HepG2 (cell line): ENCODE results near the gene GSPT1. TPM values are rescaled to one million over a fixed set of nuclear protein-coding genes. Genes with fewer than 3 reads are reported as not detected.

Experiments used
- ATAC-seq: fragments of 200-7000 bp; cut with Tn5 transposase; 3 replicates; pipeline ENCODE4 v1.9.1; 2020; ENCODE audit warnings: mild to moderate bottlenecking, moderate library complexity
- BruUV-seq: library from RNA; stranded (reverse); fragments of 400-500 nt; replicated peaks from 2 replicates; lab custom pipeline; 2021; lab: Mats Ljungman, UMichigan
- CTCF ChIA-PET: fragments of 300-600 bp; formaldehyde crosslinking; extraction: SDS; loops from one replicate; lab custom pipeline; 2021; ENCODE audit warnings: low total read pairs, inconsistent platforms, low intra/inter-chr PET ratio; lab: Yijun Ruan, JAX
- POLR2A ChIA-PET: fragments of 350-600 bp; sonication (Branson Sonifier 250); formaldehyde crosslinking; loops from one replicate; lab custom pipeline; 2020; ENCODE audit warnings: antibody characterized with exemption, inconsistent platforms; lab: Yijun Ruan, JAX
- DNase-seq: peaks from one replicate; pipeline ENCODE4 v3.0.0-alpha.2; 2015; ENCODE audit warnings: low spot score
- FAIRE-seq: peaks from 3 replicates; lab custom pipeline; 2011; peaks lifted over from hg19 to GRCh38; lab: Jason Lieb, UNC
- H2AFZ ChIP-seq: one replicate; pipeline ENCODE4 v1.6.1; 2011; ENCODE audit warnings: low read length, inconsistent platforms
- H3K27ac ChIP-seq: fragments of 300-600 bp; 3 replicates; pipeline ENCODE4 v1.8.0; 2011; ENCODE audit warnings: mixed run types, mild to moderate bottlenecking, mixed read lengths, low read length, inconsistent platforms; ENCODE audit not compliant: insufficient read depth; ENCODE audit errors: extremely low read length
- H3K27me3 ChIP-seq, 2 experiments: fragments of 200-600 bp in 1 of 2; 2 replicates in 1 of 2; 3 replicates in 1 of 2; pipeline versions ENCODE4 v1.6.0 to v1.8.0; 2011; ENCODE audit warnings: low read length in 2 of 2, mild to moderate bottlenecking in 2 of 2, moderate library complexity in 2 of 2, inconsistent platforms in 1 of 2; ENCODE audit not compliant: insufficient read depth in 2 of 2, control insufficient read depth in 1 of 2
- H3K36me3 ChIP-seq, 2 experiments: fragments of 200-600 bp in 1 of 2; replicated peaks in 1 of 2; 2 replicates in 1 of 2; 3 replicates in 1 of 2; pipeline versions ENCODE4 v1.5.1 to v1.8.0; 2011; ENCODE audit warnings: low read length in 2 of 2, inconsistent platforms in 1 of 2; ENCODE audit not compliant: insufficient read depth in 2 of 2, control insufficient read depth in 1 of 2
- H3K4me1 ChIP-seq: 2 replicates; pipeline ENCODE4 v1.5.1; 2012; ENCODE audit warnings: low read length, inconsistent platforms; ENCODE audit not compliant: insufficient read depth
- H3K4me2 ChIP-seq: 2 replicates; pipeline ENCODE4 v1.6.0; 2011; ENCODE audit warnings: low read depth, low read length, inconsistent platforms
- H3K4me3 ChIP-seq, 3 experiments: fragments of 200-600 bp in 1 of 3; sonication (generic), shearing (Covaris generic) in 1 of 3; replicated peaks in 1 of 3; 2 replicates each; pipeline ENCODE4 v1.5.1; 2011 to 2016; ENCODE audit warnings: low read length in 3 of 3, inconsistent platforms in 2 of 3, low read depth in 2 of 3, mild to moderate bottlenecking in 2 of 3, control low read depth in 1 of 3, mixed read lengths in 1 of 3; ENCODE audit not compliant: insufficient read depth in 1 of 3
- H3K79me2 ChIP-seq: one replicate; pipeline ENCODE4 v1.6.1; 2011; ENCODE audit warnings: low read length, inconsistent platforms; ENCODE audit not compliant: insufficient read depth
- H3K9ac ChIP-seq: 2 replicates; pipeline ENCODE4 v1.6.0; 2011; ENCODE audit warnings: mild to moderate bottlenecking, low read depth, low read length, inconsistent platforms; ENCODE audit not compliant: insufficient read depth
- H3K9me3 ChIP-seq: 2 replicates; pipeline ENCODE4 v1.5.1; 2012; ENCODE audit warnings: mild to moderate bottlenecking, low read length
- H4K20me1 ChIP-seq: 2 replicates; pipeline ENCODE4 v1.6.0; 2011; ENCODE audit warnings: inconsistent platforms, mild to moderate bottlenecking, low read length, moderate library complexity; ENCODE audit not compliant: insufficient read depth
- FOXM1 ChIP-seq: sonication (generic); formaldehyde crosslinking; IDR thresholded peaks from 2 replicates; pipeline ENCODE4 v1.5.0; 2020; ENCODE audit warnings: missing genetic modification reagents
- ISL2 ChIP-seq: sonication (generic); formaldehyde crosslinking; IDR thresholded peaks from 2 replicates; pipeline ENCODE4 v1.5.0; 2020; ENCODE audit warnings: missing genetic modification reagents
- JUND ChIP-seq: sonication (generic); formaldehyde crosslinking; IDR thresholded peaks from 2 replicates; pipeline ENCODE4 v1.8.0; 2022; ENCODE audit warnings: mild to moderate bottlenecking, missing genetic modification reagents
- KDM2A ChIP-seq: sonication (generic); formaldehyde crosslinking; IDR thresholded peaks from 2 replicates; pipeline ENCODE4 v1.4.0; 2020; ENCODE audit warnings: low read depth, missing genetic modification reagents, borderline replicate concordance
- KDM4B ChIP-seq: sonication (generic); formaldehyde crosslinking; IDR thresholded peaks from 2 replicates; pipeline ENCODE4 v1.4.0; 2020; ENCODE audit warnings: missing genetic modification reagents
- ZKSCAN8 ChIP-seq: IDR thresholded peaks from 2 replicates; pipeline ENCODE4 v1.6.1; 2016; ENCODE audit warnings: borderline replicate concordance, missing genetic modification reagents, missing compliant biosample characterization
- ZNF772 ChIP-seq: sonication (generic); formaldehyde crosslinking; IDR thresholded peaks from 2 replicates; pipeline ENCODE4 v1.5.0; 2020; ENCODE audit warnings: mild to moderate bottlenecking, missing genetic modification reagents
- WGBS: methylation state at CpG from one replicate; pipeline ENCODE4 v1.1.6; 2017; ENCODE audit warnings: low lambda C conversion rate; 5-methylcytosine and 5-hydroxymethylcytosine counted together
- in situ Hi-C: cut with HindIII; loops from 2 replicates; pipeline ENCODE4 v1.10.0; 2017; ENCODE audit warnings: low pct_unique_long_range_greater_than_20kb; ENCODE audit not compliant: extremely low pct_ligation_motif_present
- intact Hi-C: fragments of 100-400 bp; cut with micrococcal nuclease; formaldehyde crosslinking; loops from one replicate; pipeline ENCODE4 v1.10.0; 2022; ENCODE audit not compliant: unreplicated experiment
- polyA plus RNA-seq, 8 experiments: library from polyadenylated mRNA; depleted of rRNA in 3 of 8; stranded (reverse) in 7 of 8; unstranded in 1 of 8; fragments of >200 nt; fragmentation: Illumina TruSeq in 4 of 8; extraction: Trizol in 4 of 8; gene quantifications; 2 replicates each; pipeline versions ENCODE4 v1.2.1 to v1.2.3, GENCODE V29; 2011 to 2016; ENCODE audit warnings: low read depth in 4 of 8, missing spikeins in 1 of 8, mixed read lengths in 1 of 8; ENCODE audit not compliant: insufficient read depth in 1 of 8
- total RNA-seq, 5 experiments: library from RNA; depleted of rRNA; stranded (reverse); fragments of >200 nt; fragmentation: Illumina TruSeq; extraction: Trizol; gene quantifications; 2 replicates each; pipeline ENCODE4 v1.2.3, GENCODE V29; 2016; ENCODE audit warnings: low read depth in 1 of 5
- TF ChIP-seq, protein P1 (sequence below): sonication (generic); formaldehyde crosslinking; IDR thresholded peaks from 2 replicates; pipeline ENCODE4 v1.4.0; 2020; ENCODE audit warnings: missing genetic modification reagents
- TF ChIP-seq, protein P2 (sequence below): sonication (generic); formaldehyde crosslinking; conservative IDR thresholded peaks from 2 replicates; pipeline ENCODE4 v1.8.0; 2022; ENCODE audit warnings: missing genetic modification reagents
- TF ChIP-seq, protein P3 (sequence below): sonication (generic); formaldehyde crosslinking; IDR thresholded peaks from 2 replicates; pipeline ENCODE4 v1.5.0; 2020; ENCODE audit warnings: mild to moderate bottlenecking, missing genetic modification reagents

Gene GSPT1
- total and polyA plus RNA-seq, 2 of the 13 experiments (the other 11 are each of a cell fraction or from before 2014, with no cell fraction given) = 120 to 316 TPM

DNA sequence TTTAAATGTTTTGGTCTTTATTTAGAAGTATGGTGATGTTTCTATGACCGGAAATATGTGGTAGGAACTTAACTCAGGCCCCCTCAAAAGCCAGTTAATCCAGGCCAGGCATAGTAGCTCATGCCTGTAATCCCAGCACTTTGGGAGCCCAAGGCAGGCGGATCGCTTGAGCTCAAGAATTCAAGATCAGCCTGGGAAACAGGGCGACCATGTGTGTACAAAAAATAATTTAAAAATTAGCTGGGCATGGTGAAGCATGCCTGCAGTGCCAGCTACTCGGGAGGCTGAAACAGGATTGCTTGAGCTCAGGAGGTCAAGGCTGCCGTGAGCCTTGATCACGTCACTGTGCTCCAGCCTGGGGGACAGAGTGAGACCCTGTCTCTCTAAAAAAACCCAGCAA is 74.7 kb downstream of the GSPT1 start:
- Histone ChIP-seq H3K4me3 (no peak overlapping the region), H3K9ac (no peak overlapping the region), H3K27ac (no peak overlapping the region), H3K27me3 (no peaks in the 10 kb centered on the region), H3K36me3 (peaks cover 72 to 92% of the 10 kb centered on the region in 2 experiments), H3K9me3 (no peaks in the 10 kb centered on the region), H3K4me1 (peaks cover 5% of the 10 kb centered on the region), H3K79me2 (peaks cover 20% of the 10 kb centered on the region), H4K20me1 (peaks cover 16% of the 10 kb centered on the region), H2AFZ (no peak overlapping the region), H3K4me2 (no peak overlapping the region)
- ChIA-PET CTCF (no interaction called here), POLR2A (interaction anchor here (1.0 to 2.0 kb wide), 7 partner anchors 8 to 98 kb away, joined by 3 to 9 read pairs (median 5); partner anchors contain the start of genes GSPT1, RSL1D1, TXNDC11 and ZC3H7A)
- intact Hi-C loops (no loop called here), in situ Hi-C loops (no loop called here)
- no TSS peak for BruUV-seq
- DNase-seq (no peak), ATAC-seq (no peak), FAIRE-seq (no peak)
- WGBS = 97% methylated on average over 7 of the region's 7 CpGs
- no peak for TF ChIP-seq FOXM1 (CRISPR knock-in tag)
- no peak for TF ChIP-seq ZNF772 (CRISPR knock-in tag)
- TF ChIP-seq, protein P1, sequence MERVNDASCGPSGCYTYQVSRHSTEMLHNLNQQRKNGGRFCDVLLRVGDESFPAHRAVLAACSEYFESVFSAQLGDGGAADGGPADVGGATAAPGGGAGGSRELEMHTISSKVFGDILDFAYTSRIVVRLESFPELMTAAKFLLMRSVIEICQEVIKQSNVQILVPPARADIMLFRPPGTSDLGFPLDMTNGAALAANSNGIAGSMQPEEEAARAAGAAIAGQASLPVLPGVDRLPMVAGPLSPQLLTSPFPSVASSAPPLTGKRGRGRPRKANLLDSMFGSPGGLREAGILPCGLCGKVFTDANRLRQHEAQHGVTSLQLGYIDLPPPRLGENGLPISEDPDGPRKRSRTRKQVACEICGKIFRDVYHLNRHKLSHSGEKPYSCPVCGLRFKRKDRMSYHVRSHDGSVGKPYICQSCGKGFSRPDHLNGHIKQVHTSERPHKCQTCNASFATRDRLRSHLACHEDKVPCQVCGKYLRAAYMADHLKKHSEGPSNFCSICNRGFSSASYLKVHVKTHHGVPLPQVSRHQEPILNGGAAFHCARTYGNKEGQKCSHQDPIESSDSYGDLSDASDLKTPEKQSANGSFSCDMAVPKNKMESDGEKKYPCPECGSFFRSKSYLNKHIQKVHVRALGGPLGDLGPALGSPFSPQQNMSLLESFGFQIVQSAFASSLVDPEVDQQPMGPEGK (CRISPR knock-in tag) = no peak
- TF ChIP-seq, protein P2, sequence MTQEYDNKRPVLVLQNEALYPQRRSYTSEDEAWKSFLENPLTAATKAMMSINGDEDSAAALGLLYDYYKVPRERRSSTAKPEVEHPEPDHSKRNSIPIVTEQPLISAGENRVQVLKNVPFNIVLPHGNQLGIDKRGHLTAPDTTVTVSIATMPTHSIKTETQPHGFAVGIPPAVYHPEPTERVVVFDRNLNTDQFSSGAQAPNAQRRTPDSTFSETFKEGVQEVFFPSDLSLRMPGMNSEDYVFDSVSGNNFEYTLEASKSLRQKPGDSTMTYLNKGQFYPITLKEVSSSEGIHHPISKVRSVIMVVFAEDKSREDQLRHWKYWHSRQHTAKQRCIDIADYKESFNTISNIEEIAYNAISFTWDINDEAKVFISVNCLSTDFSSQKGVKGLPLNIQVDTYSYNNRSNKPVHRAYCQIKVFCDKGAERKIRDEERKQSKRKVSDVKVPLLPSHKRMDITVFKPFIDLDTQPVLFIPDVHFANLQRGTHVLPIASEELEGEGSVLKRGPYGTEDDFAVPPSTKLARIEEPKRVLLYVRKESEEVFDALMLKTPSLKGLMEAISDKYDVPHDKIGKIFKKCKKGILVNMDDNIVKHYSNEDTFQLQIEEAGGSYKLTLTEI (CRISPR knock-in tag) = no peak
- no peak for TF ChIP-seq ISL2 (CRISPR knock-in tag)
- no peak for TF ChIP-seq KDM4B (CRISPR knock-in tag)
- TF ChIP-seq ZKSCAN8 (CRISPR knock-in tag) = no peak
- TF ChIP-seq, protein P3, sequence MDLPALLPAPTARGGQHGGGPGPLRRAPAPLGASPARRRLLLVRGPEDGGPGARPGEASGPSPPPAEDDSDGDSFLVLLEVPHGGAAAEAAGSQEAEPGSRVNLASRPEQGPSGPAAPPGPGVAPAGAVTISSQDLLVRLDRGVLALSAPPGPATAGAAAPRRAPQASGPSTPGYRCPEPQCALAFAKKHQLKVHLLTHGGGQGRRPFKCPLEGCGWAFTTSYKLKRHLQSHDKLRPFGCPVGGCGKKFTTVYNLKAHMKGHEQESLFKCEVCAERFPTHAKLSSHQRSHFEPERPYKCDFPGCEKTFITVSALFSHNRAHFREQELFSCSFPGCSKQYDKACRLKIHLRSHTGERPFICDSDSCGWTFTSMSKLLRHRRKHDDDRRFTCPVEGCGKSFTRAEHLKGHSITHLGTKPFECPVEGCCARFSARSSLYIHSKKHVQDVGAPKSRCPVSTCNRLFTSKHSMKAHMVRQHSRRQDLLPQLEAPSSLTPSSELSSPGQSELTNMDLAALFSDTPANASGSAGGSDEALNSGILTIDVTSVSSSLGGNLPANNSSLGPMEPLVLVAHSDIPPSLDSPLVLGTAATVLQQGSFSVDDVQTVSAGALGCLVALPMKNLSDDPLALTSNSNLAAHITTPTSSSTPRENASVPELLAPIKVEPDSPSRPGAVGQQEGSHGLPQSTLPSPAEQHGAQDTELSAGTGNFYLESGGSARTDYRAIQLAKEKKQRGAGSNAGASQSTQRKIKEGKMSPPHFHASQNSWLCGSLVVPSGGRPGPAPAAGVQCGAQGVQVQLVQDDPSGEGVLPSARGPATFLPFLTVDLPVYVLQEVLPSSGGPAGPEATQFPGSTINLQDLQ (CRISPR knock-in tag) = no peak
- TF ChIP-seq JUND (CRISPR knock-in tag) = no peak
- TF ChIP-seq KDM2A = no peak
